Pancreas (tissue), 10 donors: Measurements from ENCODE around the gene RNF43. TPM values are rescaled to one million over a fixed set of nuclear protein-coding genes. Genes with fewer than 3 reads are reported as not detected.
A peak's percentile ranks its signal among the peaks of the same experiment; 100 is the strongest.

Source experiments
- ATAC-seq, 4 donors: fragments of 200-7000 bp; cut with Tn5 transposase; one replicate each; pipeline versions ENCODE4 v1.8.0 to v1.9.1; 2020; ENCODE audit warnings: mild to moderate bottlenecking in 4 of 4, moderate library complexity in 4 of 4
- DNase-seq, 6 donors: peaks; one replicate each; pipeline ENCODE4 v3.0.0-alpha.2; 2020
- FAIRE-seq: peaks from 2 replicates; lab custom pipeline; 2012; peaks lifted over from hg19 to GRCh38; lab: Jason Lieb, UNC
- H3K27ac ChIP-seq, 4 donors: fragments of 200-600 bp; sonication (generic); 1 replicate in 3 of 4; 2 replicates in 1 of 4; pipeline versions ENCODE4 v1.5.0 to v1.8.0; 2020
- H3K27me3 ChIP-seq, 4 donors: fragments of 200-600 bp; one replicate each; pipeline ENCODE4 v1.8.0; 2021
- H3K36me3 ChIP-seq, 3 donors: fragments of 200-600 bp; sonication (generic) in 1 of 3; one replicate each; pipeline versions ENCODE4 v1.5.0 to v1.8.0; 2020 to 2021
- H3K4me1 ChIP-seq, 3 donors: fragments of 200-600 bp; one replicate each; pipeline ENCODE4 v1.8.0; 2021
- H3K4me3 ChIP-seq, 4 donors: fragments of 200-600 bp; sonication (generic) in 2 of 4; one replicate each; pipeline versions ENCODE4 v1.5.0 to v1.8.0; 2020 to 2021
- H3K9me3 ChIP-seq, 4 donors: fragments of 200-600 bp; one replicate each; pipeline ENCODE4 v1.8.0; 2021
- WGBS, 2 donors: extraction: QIAGEN DNeasy Blood & Tissue Kit; methylation state at CpG; one replicate each; pipeline ENCODE4 v1.1.7; 2013; 5-methylcytosine and 5-hydroxymethylcytosine counted together
- intact Hi-C, 3 donors: fragments of 100-400 bp; cut with DNase I; formaldehyde crosslinking; loops; one replicate each; pipeline versions ENCODE4 v1.11.1 to v1.14.2; 2022
- polyA plus RNA-seq, 2 donors: library from polyadenylated mRNA; stranded (reverse); fragments of 200-250 nt; gene quantifications; one replicate each; pipeline ENCODE4 v1.2.3, GENCODE V29; 2013
- total RNA-seq, 6 donors: library from RNA; stranded (reverse); fragmentation: NEBNext Ultra II Directional in 4 of 6; extraction: Animal tissue kit (Norgen Biotek cat#: 25700) in 4 of 6; gene quantifications; one replicate each; pipeline versions ENCODE4 v1.2.1 to v1.2.4, GENCODE V29; 2021 to 2023
- TF ChIP-seq, protein P1 (sequence below), 4 donors: fragments of 200-600 bp; sonication (generic) in 3 of 4; IDR thresholded peaks; one replicate each; pipeline versions ENCODE4 v1.5.0 to v1.8.0; 2021; ENCODE audit warnings: antibody characterized with exemption in 4 of 4
- donor health status: healthy with polysubstance abuse.
- donor health status: DM: no; HTN: no; CAD: no; lungs with moderate emphysema.
- donor health status: DM: no; HTN: no; CAD: no.
- donor health status: control.
- donor health status: control.
- donor health status: Bipolar disorder and iron deficiency.
- donor health status: DM: yes; HTN: yes; CAD: no.
- donor health status: DM: no; HTN: no; CAD: no.
- donor health status: DM: no; HTN: no; CAD: no.
- donor health status: DM: yes; HTN: yes; CAD: no.

RNF43 gene
- total and polyA plus RNA-seq, 8 donors: 4.5 to 12.5 (median 6.1) TPM

GRCh38 chr17:58403311-58403710 lies 14.0 kb downstream of the RNF43 start:
- Histone ChIP-seq H3K9me3 (no peaks in the 10 kb centered on the region), H3K4me3 (no peak overlapping the region), H3K36me3 (no peaks in the 10 kb centered on the region), H3K27me3 (no peaks in the 10 kb centered on the region), H3K27ac (no peak overlapping the region), H3K4me1 (peaks cover 8 to 11% (median 11%) of the 10 kb centered on the region in 3 donors)
- DNase-seq (no peak), ATAC-seq (peak in 1 of 4 donors; percentile 25), FAIRE-seq (no peak)
- TF ChIP-seq, protein P1, sequence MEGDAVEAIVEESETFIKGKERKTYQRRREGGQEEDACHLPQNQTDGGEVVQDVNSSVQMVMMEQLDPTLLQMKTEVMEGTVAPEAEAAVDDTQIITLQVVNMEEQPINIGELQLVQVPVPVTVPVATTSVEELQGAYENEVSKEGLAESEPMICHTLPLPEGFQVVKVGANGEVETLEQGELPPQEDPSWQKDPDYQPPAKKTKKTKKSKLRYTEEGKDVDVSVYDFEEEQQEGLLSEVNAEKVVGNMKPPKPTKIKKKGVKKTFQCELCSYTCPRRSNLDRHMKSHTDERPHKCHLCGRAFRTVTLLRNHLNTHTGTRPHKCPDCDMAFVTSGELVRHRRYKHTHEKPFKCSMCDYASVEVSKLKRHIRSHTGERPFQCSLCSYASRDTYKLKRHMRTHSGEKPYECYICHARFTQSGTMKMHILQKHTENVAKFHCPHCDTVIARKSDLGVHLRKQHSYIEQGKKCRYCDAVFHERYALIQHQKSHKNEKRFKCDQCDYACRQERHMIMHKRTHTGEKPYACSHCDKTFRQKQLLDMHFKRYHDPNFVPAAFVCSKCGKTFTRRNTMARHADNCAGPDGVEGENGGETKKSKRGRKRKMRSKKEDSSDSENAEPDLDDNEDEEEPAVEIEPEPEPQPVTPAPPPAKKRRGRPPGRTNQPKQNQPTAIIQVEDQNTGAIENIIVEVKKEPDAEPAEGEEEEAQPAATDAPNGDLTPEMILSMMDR (IDR thresholded peaks at IDR 0.05): no peak
- WGBS, 2 donors: 86 to 92% methylated on average over 6 of the region's 6 CpGs
- intact Hi-C loops: no loop called here

DNA sequence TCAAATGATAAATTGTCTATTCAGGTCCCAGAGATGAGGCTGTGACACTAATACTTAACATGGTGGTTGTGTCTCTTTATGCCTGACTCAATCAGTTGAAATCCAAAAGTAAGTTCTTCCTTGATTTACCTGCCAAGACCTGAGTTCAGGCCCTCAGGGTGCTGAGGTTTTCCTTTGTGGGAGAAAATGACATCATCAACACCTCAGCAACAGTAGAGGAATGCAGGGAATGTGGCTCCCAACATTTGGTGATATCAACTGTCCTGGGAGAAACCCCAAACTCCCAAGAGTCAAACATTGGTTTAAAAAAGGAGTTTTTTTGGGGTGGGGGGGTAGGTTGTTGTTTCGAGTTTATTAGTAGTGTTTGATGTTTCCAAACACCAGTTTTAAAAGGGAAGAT lies 14.7 kb downstream of the RNF43 start:
- Histone ChIP-seq H3K27ac (no peak overlapping the region), H3K4me3 (no peak overlapping the region), H3K4me1 (peaks cover 15 to 18% (median 17%) of the 10 kb centered on the region in 3 donors), H3K36me3 (no peaks in the 10 kb centered on the region), H3K9me3 (no peaks in the 10 kb centered on the region), H3K27me3 (no peaks in the 10 kb centered on the region)
- intact Hi-C loops: no loop called here
- no peak for ATAC-seq
- DNase-seq: no peak
- 88 to 89% methylated on average over 1 of the region's 1 CpG for WGBS, 2 donors
- TF ChIP-seq, protein P1 (IDR thresholded peaks at IDR 0.05): no peak
- FAIRE-seq: no peak

GRCh38 chr17:58402047-58402446 lies 15.3 kb downstream of the RNF43 start:
- no peaks in the 10 kb centered on the region for H3K27me3 ChIP-seq
- TF ChIP-seq, protein P1 (IDR thresholded peaks at IDR 0.05): no peak
- DNase-seq (no peak), FAIRE-seq (no peak), ATAC-seq (no peak)
- H3K9me3 ChIP-seq: no peaks in the 10 kb centered on the region
- no peak overlapping the region for H3K4me3 ChIP-seq
- no peaks in the 10 kb centered on the region for H3K36me3 ChIP-seq
- H3K4me1 ChIP-seq: peaks cover 15 to 19% (median 19%) of the 10 kb centered on the region in 3 donors
- H3K27ac ChIP-seq: no peak overlapping the region
- intact Hi-C loops: no loop called here

DNA sequence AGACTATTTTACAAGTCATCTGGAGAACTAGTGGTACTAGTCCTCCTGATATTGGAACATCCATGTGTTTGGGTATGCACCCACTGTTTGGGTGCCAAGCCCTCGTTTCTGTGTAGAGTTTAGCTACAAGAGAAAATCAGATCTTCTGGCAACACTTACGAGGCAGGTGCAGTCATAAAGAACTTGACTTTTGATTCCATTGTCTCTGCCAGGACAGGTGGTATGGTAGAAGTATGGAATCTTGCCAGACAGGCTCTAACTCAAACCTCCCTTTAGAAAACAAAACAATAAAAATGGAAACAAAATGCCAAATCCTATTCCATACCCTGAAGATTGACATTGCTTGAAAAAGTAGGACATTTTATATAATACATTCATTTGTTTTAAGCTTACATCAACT lies 16.0 kb downstream of the RNF43 start:
- ATAC-seq (peak in 1 of 4 donors; percentile 19), FAIRE-seq (no peak), DNase-seq (no peak)
- Histone ChIP-seq H3K4me1 (peaks cover 15 to 19% (median 19%) of the 10 kb centered on the region in 3 donors), H3K36me3 (no peaks in the 10 kb centered on the region), H3K4me3 (no peak overlapping the region), H3K9me3 (no peaks in the 10 kb centered on the region), H3K27ac (no peak overlapping the region), H3K27me3 (no peaks in the 10 kb centered on the region)
- 20 to 29% methylated on average over 2 of the region's 2 CpGs for WGBS, 2 donors
- intact Hi-C loops: no loop called here
- TF ChIP-seq, protein P1 (IDR thresholded peaks at IDR 0.05): no peak

DNA sequence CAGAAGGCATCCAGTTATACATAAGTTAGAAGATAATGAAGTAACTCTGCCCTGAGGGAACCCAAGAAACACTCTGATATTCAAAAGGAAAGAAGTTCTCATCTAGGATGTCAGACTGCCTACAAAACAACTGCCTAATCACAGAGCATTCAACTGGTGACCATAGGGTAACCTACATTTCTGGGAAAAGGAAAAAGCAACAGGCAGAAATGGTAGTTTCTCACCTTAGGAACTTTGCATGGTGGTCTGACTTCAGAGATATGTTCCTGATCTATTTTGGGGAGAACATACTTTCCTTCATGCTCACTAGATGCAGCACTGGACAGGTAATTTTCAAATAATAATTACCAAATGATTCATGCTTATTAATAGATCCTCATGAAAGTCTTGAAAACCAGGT lies 16.5 kb downstream of the RNF43 start:
- no peak for FAIRE-seq
- Histone ChIP-seq H3K27ac (no peak overlapping the region), H3K27me3 (no peaks in the 10 kb centered on the region), H3K4me1 (peaks cover 15 to 19% (median 19%) of the 10 kb centered on the region in 3 donors), H3K9me3 (no peaks in the 10 kb centered on the region), H3K4me3 (no peak overlapping the region), H3K36me3 (no peaks in the 10 kb centered on the region)
- TF ChIP-seq, protein P1 (IDR thresholded peaks at IDR 0.05): no peak
- no peak for DNase-seq
- ATAC-seq: no peak
- intact Hi-C loops: no loop called here
